Measurements from ENCODE around the gene MZT2B.
"Not testable (repeated sequence)": the region's sequence is repeated elsewhere in the genome, so short reads cannot be mapped to it uniquely, and the experiment has no call there.

- not testable (repeated sequence) for TF ChIP-seq EZH2 (IDR thresholded peaks at IDR 0.05; ENCODE audit: insufficient read depth, poor library complexity, severe bottlenecking); EZH2phosphoT487 (IDR thresholded peaks at IDR 0.05; ENCODE audit: insufficient read depth, low read depth)
Observed at GRCh38 chr2:130154423-130154770, 27.7 kb upstream of the MZT2B start.

Data from GM23248 (cell line).